SHP77 (cell line): ENCODE results near the gene CRACR2B.

Experiments used
- DNase-seq, 2 experiments: peaks; one replicate each; lab custom pipeline; 2025; lab: John Stamatoyannopoulos, UW

Gene CRACR2B

DNA sequence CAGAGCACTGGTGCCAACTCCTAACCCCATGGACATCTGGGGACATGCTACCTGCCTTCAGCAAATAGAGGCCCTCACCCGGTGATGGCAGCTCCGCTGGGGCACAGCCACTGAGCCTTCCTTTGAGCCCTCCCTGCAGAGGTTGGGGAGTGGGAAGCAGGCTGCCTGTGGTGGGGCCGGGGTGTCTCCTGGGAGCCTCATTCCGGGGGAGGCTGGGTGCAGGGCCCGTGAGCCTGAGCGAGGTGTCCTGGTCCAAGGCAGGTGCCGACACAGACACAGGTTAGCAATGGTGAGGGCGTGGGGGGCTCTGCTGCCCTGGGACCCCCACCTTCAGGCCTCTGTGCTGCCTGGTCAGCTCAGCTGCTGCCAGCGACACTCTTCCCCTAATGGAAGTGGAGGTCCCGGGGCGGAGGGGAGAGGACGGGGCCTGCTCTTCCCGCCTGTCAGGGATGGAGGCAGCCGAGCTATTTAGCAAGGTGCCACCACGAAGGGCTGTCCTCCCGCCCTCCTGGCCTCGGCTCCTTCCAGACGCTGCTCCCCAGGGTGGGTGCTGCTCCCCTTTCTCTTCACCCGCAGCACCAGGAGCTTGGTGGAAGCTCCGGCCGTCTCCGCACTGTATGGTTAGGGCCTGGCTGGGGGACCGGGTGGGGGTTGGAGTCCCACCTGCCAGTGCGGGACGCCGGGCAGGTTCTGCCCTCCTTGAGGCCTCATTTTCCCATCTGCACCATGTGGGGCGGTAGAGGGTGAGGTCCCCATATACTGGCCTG lies 26.1 kb downstream of the CRACR2B start:
- no peak for DNase-seq

DNA sequence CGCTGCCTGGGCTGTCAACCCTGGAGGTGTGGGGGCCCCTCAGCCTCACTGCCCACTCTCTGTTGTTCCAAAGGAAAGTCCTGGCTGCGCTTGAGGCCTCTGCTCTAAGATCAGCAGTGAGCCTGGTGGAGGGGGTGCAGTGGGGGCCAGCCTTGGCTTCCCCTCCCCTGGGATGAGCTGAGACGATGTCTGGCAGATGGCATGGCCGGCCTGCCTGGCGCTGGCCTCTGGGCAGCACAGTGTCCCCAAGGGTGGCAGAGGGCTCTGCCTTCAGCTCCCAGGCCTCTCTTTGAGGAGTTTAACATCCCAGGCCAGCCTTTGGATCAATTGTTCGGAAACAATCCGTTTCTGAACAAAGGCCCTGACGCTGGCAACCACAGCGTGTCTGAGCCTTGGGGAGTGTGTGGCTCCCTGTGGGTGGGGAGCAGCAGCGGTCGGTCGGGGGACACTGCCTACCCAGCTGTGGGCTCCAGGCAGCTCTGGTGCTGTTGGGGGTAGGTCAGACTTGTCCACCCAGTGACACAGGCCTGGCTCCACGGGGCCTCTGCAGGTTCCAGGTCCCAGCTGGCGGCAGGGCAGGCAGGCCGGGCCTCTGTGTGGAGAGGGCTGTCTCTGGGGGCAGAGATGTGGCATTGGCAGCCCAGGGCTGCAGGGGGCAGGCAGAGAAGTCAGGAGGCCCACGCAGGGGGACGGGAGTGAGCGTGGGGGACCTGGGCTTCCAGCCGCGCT lies 27.0 kb downstream of the CRACR2B start:
- DNase-seq, result no peak

DNA sequence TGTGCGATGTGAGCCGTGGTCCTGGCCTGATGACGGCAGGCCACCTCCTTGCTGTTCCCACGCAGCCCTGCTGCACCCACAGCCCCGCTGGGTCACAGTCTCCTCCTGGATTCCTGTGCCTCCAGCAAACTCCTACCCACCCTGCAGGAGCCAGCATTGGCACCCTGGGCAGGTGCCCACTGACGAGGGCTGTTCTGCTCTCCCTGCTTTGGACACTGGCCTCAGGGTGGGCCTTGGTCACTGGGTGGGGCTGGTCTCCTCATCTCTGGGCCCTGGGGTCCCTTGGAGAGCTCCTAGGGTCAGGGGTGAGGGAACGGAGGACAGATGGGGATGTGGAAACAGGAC lies 27.6 kb downstream of the CRACR2B start:
- no peak for DNase-seq

DNA sequence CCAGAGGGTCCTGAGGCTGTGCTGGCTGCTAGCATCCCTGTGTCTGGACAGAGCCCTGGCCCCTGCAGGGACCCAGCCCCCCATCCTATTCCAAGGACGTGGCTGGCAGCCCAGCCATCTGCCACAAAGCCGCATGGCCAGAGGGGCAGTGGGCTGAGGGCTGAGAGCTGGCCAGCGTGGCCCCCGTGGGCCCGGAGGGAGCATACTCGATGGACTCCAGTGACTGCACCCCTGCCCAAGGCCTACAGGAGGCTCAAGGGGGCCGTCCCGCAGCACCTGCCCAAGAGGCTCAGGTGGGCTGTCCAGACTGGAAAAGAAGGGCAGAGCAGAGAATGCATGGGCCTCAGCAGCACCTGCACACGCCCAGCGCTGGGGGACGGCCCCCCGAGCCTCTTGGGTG lies 28.1 kb downstream of the CRACR2B start:
- DNase-seq, result no peak

DNA sequence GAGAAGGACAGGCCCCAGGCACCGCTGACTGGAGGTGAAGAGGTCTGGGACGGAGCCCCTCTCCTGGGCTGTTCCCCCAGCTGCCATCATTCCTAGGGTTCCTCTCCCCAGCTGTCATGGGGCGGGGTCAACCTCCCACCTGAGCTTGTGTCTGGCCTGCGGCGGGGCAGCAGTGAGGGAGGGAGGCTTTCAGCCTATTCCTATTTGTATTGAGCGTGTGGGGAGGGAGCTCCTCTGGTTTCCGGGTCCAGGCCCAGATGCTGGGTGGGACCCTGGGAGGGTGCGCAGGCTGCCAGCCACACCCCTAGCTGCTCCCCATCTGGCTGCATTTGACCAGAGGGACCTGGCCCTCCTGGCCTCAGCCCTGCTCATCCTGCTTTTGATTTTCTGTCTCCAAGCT lies 28.7 kb downstream of the CRACR2B start:
- no peak for DNase-seq

GRCh38 chr11:858053-858761 lies 30.5 kb downstream of the CRACR2B start:
- no peak for DNase-seq

DNA sequence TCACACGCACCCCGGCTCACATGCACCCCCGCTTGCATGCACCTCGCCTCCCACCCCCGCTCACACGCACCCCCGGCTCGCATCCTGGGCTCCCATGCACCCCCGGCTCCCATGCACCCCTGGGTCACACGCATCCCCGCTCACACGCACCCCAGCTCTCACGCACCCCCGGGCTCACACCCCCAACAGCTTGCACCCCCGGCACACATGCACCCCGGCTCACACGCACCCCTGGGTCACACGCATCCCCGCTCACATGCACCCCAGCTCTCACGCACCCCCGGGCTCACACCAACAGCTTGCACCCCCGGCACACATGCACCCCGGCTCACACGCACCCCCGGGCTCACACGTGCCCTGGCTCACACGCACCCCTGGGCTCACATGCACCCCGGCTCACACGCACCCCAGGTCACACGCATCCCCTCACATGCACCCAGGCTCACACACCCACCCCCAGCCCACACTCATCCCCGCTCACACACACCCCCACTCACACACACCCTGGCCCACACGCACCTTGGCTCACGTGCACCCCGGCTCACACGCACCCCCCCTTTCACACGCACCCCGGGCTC lies 31.1 kb downstream of the CRACR2B start:
- DNase-seq, result no peak

DNA sequence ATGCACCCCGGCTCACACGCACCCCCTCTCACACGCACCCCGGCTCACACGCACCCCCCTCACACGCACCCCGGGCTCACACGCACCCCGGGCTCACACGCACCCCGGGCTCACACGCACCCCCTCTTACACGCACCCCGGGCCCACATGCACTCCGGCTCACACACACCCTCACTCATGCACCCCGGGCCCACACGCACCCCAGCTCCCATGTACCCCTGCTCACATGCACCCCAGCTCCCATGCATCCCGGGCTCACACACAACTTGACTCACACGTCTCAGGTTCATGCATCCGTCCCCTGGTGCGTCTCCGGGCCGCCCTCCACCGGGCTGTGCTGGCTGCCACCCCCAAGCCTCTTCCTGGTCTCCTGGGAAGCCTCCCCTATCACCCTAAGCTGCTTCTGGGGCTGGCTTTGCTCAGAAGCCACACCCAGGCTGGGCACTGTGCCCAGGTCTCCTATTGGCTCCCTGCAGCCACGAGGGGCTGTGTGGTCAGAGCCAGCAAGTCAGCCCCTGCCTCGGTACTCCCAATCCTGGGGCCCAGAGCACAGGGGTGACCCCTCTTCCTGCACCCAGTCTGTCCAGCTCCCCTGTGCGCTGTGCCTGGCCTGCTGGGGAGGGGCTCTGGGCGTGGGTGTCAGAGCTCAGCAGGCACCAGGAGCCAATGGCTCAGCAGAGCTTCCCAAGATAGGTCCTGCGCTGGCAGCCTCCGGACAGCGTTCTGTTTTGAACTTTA lies 31.8 kb downstream of the CRACR2B start:
- no peak for DNase-seq

GRCh38 chr11:860234-861104 lies 32.8 kb downstream of the CRACR2B start:
- no peak for DNase-seq

DNA sequence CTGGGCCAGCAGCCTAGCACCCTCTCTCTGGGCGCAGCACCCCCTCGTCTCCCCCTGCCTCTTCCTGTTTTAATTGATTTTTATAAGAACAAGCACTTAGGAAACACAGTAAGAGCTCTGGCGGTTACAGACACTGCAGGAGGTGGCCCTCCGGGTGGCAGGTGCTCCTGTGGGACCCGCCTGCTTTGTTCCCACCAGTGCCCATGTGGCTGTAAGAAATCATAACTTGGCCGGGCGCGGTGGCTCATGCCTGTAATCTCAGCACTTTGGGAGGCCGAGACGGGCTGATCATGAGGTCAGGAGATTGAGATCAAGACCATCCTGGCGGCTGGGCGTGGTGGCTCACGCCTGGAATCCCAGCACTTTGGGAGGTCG lies 33.4 kb downstream of the CRACR2B start:
- no peak for DNase-seq

DNA sequence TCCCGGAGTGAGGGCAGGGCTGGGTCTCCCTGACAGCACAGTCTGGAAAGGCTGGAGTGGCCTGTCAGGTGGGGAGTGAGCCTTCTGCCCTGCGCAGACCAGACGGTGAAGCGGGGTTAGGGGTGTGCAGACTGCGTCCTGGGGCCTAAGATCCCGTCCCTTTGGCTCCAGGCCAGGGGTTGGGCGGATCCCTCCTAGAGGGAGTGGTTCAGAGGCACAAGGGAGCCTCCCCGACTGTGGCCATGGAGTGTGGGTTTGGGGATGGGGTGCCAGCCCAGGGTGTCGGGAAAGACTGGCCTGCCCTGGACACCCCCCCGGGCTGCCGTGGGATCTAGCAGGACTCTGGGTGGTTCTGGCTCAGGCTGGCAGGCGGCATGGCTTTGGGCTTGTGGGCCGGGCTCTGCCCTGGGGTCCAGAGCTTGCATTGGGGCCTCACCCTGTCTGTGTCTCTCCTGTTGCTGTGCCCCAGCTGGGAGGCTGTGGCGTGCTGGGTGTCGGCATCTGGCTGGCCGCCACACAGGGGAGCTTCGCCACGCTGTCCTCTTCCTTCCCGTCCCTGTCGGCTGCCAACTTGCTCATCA lies 34.5 kb downstream of the CRACR2B start:
- DNase-seq, result no peak

- no peak for DNase-seq
Observed at GRCh38 chr11:862696-863022, 34.9 kb downstream of the CRACR2B start.

DNA sequence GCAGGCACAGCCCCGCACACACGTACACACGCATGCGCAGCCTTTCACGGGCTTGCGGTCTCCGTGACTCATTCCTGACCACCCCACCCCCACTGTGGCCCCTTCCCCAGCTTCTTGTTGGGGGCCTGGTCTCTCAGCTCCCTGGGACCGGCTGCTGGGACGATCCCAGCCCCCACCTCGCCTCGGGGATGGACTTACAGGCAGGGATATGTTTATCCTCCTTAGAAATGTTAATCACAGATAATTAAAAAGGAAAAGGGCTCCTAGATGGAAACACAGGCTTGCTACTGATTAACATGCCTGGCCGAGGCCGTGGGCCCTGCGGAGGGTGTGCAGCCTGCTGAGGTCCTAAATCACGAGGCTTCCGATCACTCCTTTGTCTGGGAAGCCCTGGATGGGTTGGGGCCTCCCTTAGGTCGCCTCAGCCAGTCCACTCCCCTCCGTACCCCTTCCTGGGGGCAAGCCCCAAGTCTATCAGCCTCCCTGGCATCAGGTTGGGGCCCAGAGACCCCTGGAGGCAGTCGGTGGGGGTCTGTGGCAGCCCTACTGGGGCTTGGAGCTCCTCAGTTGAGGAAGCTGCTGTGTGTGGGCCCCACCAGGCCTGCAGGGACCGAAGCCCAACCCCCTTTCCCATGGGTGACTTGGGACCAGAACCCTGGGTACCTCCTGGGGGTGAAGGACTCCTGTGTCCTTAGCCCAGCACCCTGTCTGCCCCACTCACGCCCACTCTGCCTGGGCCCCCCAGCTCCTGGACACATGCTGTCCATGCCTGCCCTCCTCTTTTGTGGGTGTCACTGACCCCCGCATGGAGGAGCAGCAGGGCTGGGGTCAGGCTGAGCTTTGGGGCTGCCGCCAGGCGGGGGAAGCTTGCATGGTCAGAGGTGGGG lies 35.5 kb downstream of the CRACR2B start:
- DNase-seq, result no peak

DNA sequence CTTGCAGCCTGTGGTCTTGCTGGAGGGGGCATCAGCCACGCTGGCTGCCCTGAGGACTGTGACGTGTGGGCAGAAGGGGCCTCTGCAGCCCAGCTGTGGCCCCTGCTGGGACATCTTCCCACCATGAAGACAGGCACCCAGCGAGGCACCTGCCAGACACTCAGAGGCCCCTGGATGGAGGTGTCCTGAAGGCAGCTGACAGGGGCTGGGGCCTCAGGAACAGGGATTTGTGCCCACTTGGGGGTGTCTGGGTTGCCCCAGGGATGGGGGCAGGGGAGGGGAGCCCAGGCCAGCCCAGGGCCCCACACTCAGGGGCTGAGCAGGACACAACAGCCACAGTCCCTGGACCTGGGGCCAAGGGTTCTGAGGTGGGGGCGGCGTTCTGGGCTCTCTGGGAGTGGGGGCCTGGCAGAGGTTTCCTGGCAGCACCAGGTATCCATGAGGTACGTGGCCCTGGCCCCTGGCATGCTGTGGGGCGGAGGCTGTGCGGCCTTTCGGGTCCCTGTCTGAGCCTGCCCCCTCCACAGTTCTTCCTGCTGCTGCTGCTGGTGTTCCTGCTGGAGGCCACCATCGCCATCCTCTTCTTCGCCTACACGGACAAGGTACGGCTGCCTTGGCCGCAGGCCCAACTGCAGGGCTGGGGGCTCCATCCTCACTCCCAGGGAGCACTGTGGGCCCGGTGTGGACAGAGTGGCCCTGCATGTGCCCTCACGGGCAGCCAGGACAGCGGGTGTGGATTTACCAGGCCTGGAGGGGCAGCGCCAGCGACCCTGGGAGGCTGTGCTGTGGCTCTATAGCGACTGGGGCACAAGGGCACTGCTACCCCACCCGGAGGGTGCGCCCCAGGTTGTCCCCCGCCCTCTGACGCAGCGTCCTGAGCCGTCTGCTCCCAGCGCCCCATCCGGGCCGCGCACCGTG lies 36.5 kb downstream of the CRACR2B start:
- no peak for DNase-seq

GRCh38 chr11:864898-865297 lies 37.2 kb downstream of the CRACR2B start:
- no peak for DNase-seq

DNA sequence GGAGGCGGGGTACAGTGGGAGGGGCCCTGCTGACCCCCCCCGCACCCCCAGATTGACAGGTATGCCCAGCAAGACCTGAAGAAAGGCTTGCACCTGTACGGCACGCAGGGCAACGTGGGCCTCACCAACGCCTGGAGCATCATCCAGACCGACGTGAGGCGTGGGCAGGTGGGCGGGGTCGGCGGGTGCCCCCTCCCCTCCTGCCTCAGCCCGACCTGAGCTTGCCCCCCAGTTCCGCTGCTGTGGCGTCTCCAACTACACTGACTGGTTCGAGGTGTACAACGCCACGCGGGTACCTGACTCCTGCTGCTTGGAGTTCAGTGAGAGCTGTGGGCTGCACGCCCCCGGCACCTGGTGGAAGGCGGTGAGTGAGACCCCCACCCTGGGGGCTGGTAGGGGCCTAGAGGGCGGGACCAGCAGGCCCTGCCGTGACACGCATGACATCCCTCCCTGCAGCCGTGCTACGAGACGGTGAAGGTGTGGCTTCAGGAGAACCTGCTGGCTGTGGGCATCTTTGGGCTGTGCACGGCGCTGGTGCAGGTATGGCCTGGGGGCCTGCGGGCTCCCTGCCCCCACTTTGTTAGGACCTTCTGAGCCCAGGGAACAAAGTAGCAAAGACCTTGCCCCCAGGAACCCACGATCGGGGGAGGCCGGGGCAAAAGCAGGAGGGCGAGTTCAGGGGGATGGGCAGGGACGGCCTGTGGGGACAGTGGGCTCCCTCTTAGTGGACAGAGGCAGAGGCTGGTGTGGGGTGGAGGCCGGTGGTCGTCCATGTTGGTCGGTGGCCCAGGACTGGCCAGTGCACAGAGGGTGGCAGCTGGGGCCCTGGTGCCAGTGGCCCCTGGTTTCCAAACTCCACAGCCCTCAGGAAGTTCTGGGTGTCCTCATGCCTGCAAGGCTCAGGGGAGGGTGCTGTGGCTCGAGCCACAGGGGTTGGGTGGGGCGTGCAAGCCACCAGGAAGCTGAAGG lies 38.0 kb downstream of the CRACR2B start:
- no peak for DNase-seq

DNA sequence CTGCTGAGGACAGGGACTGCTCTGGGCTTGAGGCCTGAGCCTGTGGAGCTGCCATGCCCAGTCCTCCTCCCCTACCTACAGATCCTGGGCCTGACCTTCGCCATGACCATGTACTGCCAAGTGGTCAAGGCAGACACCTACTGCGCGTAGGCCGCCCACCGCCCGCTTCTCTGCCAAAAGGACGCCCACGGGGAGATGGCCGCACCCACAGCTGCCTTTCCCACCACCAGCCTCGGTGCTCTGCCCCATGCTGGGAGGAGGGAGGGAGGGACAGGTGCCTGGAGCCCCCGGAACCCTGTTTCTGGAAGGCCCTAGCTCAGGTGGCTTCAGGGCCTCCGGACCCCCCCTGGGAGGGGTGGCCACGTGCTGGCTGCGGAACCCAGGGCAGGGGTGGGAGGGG lies 38.8 kb downstream of the CRACR2B start:
- DNase-seq, result no peak
